Calu3 (cell line): ENCODE results near the gene ADAM15. TPM values are rescaled to one million over a fixed set of nuclear protein-coding genes. Genes with fewer than 3 reads are reported as not detected.
A peak's percentile ranks its signal among the peaks of the same experiment; 100 is the strongest.

Experiments
- BruUV-seq: library from RNA; stranded (reverse); fragments of 400-500 nt; replicated peaks from 2 replicates; lab custom pipeline; 2021; lab: Mats Ljungman, UMichigan
- CTCF ChIA-PET: fragments of 300-600 bp; sonication (Branson Sonifier 250); formaldehyde crosslinking; loops from one replicate; lab custom pipeline; 2022; ENCODE audit warnings: antibody characterized with exemption; lab: Charles Lee
- DNase-seq: peaks from one replicate; pipeline ENCODE4 v3.0.0; 2022
- H3K27ac Mint-ChIP-seq: one replicate; pipeline ENCODE4 v1.8.0; 2022; ENCODE audit warnings: mixed read lengths; ENCODE audit not compliant: unreplicated experiment
- H3K27me3 Mint-ChIP-seq: one replicate; pipeline ENCODE4 v1.8.0; 2022; ENCODE audit warnings: mixed read lengths; ENCODE audit not compliant: unreplicated experiment
- H3K36me3 Mint-ChIP-seq: one replicate; pipeline ENCODE4 v1.8.0; 2022; ENCODE audit warnings: mild to moderate bottlenecking, moderate library complexity, mixed read lengths; ENCODE audit not compliant: insufficient read depth, unreplicated experiment
- H3K4me1 Mint-ChIP-seq: one replicate; pipeline ENCODE4 v1.8.0; 2022; ENCODE audit warnings: mild to moderate bottlenecking, low read depth, mixed read lengths; ENCODE audit not compliant: unreplicated experiment
- H3K4me3 Mint-ChIP-seq: one replicate; pipeline ENCODE4 v1.8.0; 2022; ENCODE audit warnings: mild to moderate bottlenecking, low read depth, moderate library complexity, mixed read lengths; ENCODE audit not compliant: unreplicated experiment
- H3K9me3 Mint-ChIP-seq: one replicate; pipeline ENCODE4 v1.8.0; 2022; ENCODE audit warnings: low read depth, mixed read lengths; ENCODE audit not compliant: unreplicated experiment
- CTCF ChIP-seq: fragments of 200-600 bp; IDR thresholded peaks from one replicate; pipeline ENCODE4 v1.8.0; 2022; ENCODE audit warnings: antibody characterized with exemption; ENCODE audit not compliant: unreplicated experiment
- intact Hi-C: fragments of 100-400 bp; cut with micrococcal nuclease; formaldehyde crosslinking; loops from one replicate; pipeline ENCODE4 v1.10.0; 2022; ENCODE audit not compliant: unreplicated experiment
- total RNA-seq: library from RNA; stranded (reverse); gene quantifications from 2 replicates; pipeline ENCODE4 v1.2.3, GENCODE V29; 2022

Gene ADAM15
- total RNA-seq, 1 experiment from 2014 or later = 99.1 TPM

DNA sequence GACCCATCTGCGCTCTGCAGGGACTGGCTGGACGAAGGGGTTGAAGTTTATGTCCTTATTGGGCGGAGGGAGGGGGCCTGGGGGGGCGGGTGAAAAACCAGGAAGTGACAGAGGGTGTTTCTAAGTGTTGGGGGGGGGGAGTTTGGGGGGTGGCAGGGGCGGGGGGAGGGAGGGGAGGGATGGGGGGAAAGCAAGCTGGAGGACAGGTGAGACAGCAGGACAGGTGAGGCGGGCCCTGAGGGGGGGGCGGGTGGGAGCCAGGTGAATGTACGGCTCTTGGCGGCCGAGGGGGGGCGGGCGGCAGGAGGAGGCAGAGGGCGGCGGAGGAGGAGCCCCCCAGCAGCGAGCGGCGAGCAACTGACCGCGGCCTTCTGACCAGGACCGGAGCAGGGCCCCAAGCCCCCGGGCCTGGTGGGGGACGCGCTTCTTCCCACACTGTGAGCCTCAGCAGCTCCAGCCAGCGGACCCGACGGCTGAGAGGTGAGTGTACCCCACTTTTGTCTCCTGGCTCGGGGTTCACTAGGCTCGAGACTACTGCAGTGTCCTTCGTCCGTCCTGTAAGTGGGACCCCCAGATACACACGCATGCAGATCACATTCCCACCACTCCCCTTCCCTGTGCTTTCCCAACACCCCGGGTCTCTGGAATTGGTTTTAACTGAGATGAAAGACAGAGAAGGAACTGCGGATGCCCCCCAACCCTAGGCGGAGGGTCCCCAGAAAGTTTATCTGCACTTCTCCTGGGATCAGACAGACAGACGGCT is 48.5 kb upstream of the ADAM15 start, which contains the start of gene ZBTB7B:
Gene ZBTB7B (plus strand): TSS at position 339 of the 763 bp plus-strand sequence. CDS start 11,859 bp downstream, outside the sequence.
- DNase-seq = peak; percentile 66
- no peaks in the 10 kb centered on the region for H3K27me3 Mint-ChIP-seq
- H3K27ac Mint-ChIP-seq = peak within 1 kb of the TSS; percentile 93
- peaks cover 61% of the 10 kb centered on the region for H3K4me1 Mint-ChIP-seq
- H3K36me3 Mint-ChIP-seq = peaks cover 66% of the 10 kb centered on the region
- H3K9me3 Mint-ChIP-seq = no peaks in the 10 kb centered on the region
- intact Hi-C loops = loop anchor here (2.0 to 10.0 kb wide), 2 partner anchors 14 to 52 kb away; partner anchors contain the start of gene ADAM15
- CTCF ChIA-PET = interaction anchor here (0.6 to 1.4 kb wide), 8 partner anchors 13 to 975 kb away, joined by 3 to 8 read pairs (median 5); no protein-coding TSS in a partner anchor
- TF ChIP-seq CTCF = peak; percentile 17
- BruUV-seq = no TSS peak
- peak within 1 kb of the TSS; percentile 94 for H3K4me3 Mint-ChIP-seq

- intact Hi-C loops = loop anchor here (2.0 to 10.0 kb wide), 2 partner anchors 14 to 52 kb away; partner anchors contain the start of gene ADAM15
- CTCF ChIA-PET = interaction anchor here (0.6 to 1.4 kb wide), 5 partner anchors 12 to 67 kb away, joined by 3 to 8 read pairs (median 3); partner anchors contain the start of gene PMVK
- DNase-seq = no peak
- BruUV-seq = TSS peak; percentile 51
- Mint-ChIP-seq H3K27ac (peak overlapping the region; percentile 93), H3K4me3 (peak overlapping the region; percentile 94), H3K27me3 (no peaks in the 10 kb centered on the region), H3K4me1 (peaks cover 55% of the 10 kb centered on the region), H3K36me3 (peaks cover 63% of the 10 kb centered on the region), H3K9me3 (no peaks in the 10 kb centered on the region)
- no peak for TF ChIP-seq CTCF
Observed at GRCh38 chr1:155003227-155003765, 47.8 kb upstream of the ADAM15 start.

DNA sequence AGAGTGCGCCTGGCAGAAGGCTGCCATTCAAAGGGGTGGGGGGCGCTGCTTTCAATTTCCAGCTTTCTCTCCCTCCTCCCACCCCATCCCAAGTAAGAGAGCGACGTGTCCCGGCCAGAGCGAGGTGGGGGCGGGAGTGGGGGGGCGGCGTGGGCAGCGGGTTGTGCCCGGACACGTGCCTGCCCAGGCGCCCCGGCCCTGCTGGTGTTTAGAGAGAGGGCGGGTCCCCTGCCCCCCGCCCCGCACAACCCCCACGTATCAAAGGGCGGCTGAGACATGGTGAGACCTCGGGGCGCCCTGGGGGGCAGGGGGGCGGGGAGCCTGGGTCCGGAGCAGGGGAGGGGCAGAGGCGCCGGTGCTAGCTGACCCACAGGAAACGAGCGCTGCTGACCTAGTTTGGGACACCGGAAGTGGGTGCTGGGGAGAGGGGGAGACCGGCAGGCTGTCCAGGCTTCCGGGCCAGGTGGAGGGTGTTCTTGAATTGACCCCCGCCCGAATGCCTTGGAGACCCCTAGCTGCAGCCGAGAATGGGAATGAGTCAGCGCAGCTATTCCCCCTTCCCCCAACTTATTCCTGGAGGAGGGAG is 47.3 kb upstream of the ADAM15 start:
- no peak for TF ChIP-seq CTCF
- Mint-ChIP-seq H3K4me1 (peaks cover 51% of the 10 kb centered on the region), H3K9me3 (no peaks in the 10 kb centered on the region), H3K27me3 (no peaks in the 10 kb centered on the region), H3K4me3 (peak overlapping the region; percentile 94), H3K36me3 (peaks cover 59% of the 10 kb centered on the region), H3K27ac (peak overlapping the region; percentile 93)
- CTCF ChIA-PET = interaction anchor here (0.6 to 1.2 kb wide), 7 partner anchors 9 to 191 kb away, joined by 3 to 4 read pairs (median 3); partner anchors contain the start of genes ADAM15 and PMVK
- DNase-seq = peak; percentile 78
- intact Hi-C loops = loop anchor here (2.0 to 10.0 kb wide), 2 partner anchors 13 to 51 kb away; partner anchors contain the start of gene ADAM15
- no TSS peak for BruUV-seq
